Heart left ventricle (tissue), 16 donors: ENCODE results near the gene C13orf46. TPM values are rescaled to one million over a fixed set of nuclear protein-coding genes. Genes with fewer than 3 reads are reported as not detected.
A peak's percentile ranks its signal among the peaks of the same experiment; 100 is the strongest.

Experiments used
- ATAC-seq, 4 donors: fragments of 200-7000 bp; cut with Tn5 transposase; one replicate each; pipeline ENCODE4 v1.9.1; 2020 to 2022; ENCODE audit warnings: moderate library complexity in 4 of 4, mild to moderate bottlenecking in 3 of 4, moderate number of reproducible peaks in 1 of 4
- DNase-seq, 5 donors: peaks; one replicate each; pipeline ENCODE4 v3.0.0-alpha.2; 2020
- H3K27ac ChIP-seq, 12 donors: fragments of 200-600 bp; sonication (generic) in 4 of 12; one replicate each; pipeline versions ENCODE4 v1.5.0 to v1.8.0; 2016 to 2022; ENCODE audit warnings: mild to moderate bottlenecking in 2 of 12
- H3K27me3 ChIP-seq, 9 donors: fragments of 200-600 bp; sonication (generic) in 2 of 9; one replicate each; pipeline versions ENCODE4 v1.5.1 to v1.8.0; 2016 to 2022; ENCODE audit warnings: mild to moderate bottlenecking in 3 of 9
- H3K36me3 ChIP-seq, 9 donors: fragments of 200-600 bp; sonication (generic) in 2 of 9; one replicate each; pipeline versions ENCODE4 v1.5.0 to v1.8.0; 2018 to 2022; ENCODE audit warnings: mild to moderate bottlenecking in 2 of 9
- H3K4me1 ChIP-seq, 12 donors: fragments of 200-600 bp; sonication (generic) in 4 of 12; one replicate each; pipeline versions ENCODE4 v1.5.0 to v1.8.0; 2016 to 2022; ENCODE audit warnings: mild to moderate bottlenecking in 3 of 12
- H3K4me3 ChIP-seq, 12 donors: fragments of 200-600 bp; sonication (generic) in 4 of 12; one replicate each; pipeline versions ENCODE4 v1.5.0 to v1.8.0; 2017 to 2022; ENCODE audit warnings: mild to moderate bottlenecking in 9 of 12, moderate library complexity in 4 of 12
- H3K9me3 ChIP-seq, 12 donors: fragments of 200-600 bp; sonication (generic) in 4 of 12; one replicate each; pipeline versions ENCODE4 v1.5.0 to v1.8.0; 2016 to 2022; ENCODE audit warnings: mild to moderate bottlenecking in 1 of 12
- POLR2A ChIP-seq, 2 donors: fragments of 450-650 bp; IDR thresholded peaks; one replicate each; pipeline ENCODE4 v1.6.1; 2017; ENCODE audit warnings: antibody characterized with exemption in 2 of 2, mild to moderate bottlenecking in 2 of 2, moderate library complexity in 2 of 2
- WGBS, 4 donors: extraction: QIAGEN DNeasy Blood & Tissue Kit in 2 of 4; methylation state at CpG; one replicate each; pipeline versions ENCODE4 v1.1.5 to v1.1.7; 2013 to 2018; 5-methylcytosine and 5-hydroxymethylcytosine counted together
- intact Hi-C, 10 donors: fragments of 100-400 bp; cut with DNase I; formaldehyde crosslinking; loops; one replicate each; pipeline versions ENCODE4 v1.11.1 to v1.14.2; 2022
- polyA plus RNA-seq, 2 donors: library from polyadenylated mRNA; stranded (reverse); fragments of 200-250 nt; gene quantifications; one replicate each; pipeline ENCODE4 v1.2.3, GENCODE V29; 2013
- total RNA-seq, 9 donors: library from RNA; depleted of rRNA in 2 of 9; stranded (reverse); fragments of >200 nt in 2 of 9; fragmentation: NEBNext Ultra II Directional in 3 of 9; extraction: Animal tissue kit (Norgen Biotek cat#: 25700) in 3 of 9; gene quantifications; one replicate each; pipeline versions ENCODE4 v1.1.0 to v1.2.4, GENCODE V29; 2016 to 2023
- TF ChIP-seq, protein P1 (sequence below), 12 donors: fragments of 200-600 bp; sonication (generic) in 4 of 12; IDR thresholded peaks; one replicate each; pipeline versions ENCODE4 v1.5.0 to v1.8.0; 2018 to 2022; ENCODE audit warnings: antibody characterized with exemption in 12 of 12, mild to moderate bottlenecking in 5 of 12
- donor health status: ischemic (EF 13 %, LVEDD 7.1; RV severe dilation, severe dysfunction).
- donor health status: healthy with polysubstance abuse.
- donor health status: DM: no; HTN: yes; CAD: no.
- donor health status: DM: no; HTN: no; CAD: no.
- donor health status: ischemic (EF 25% LVEDD 6.9; RV normal size, moderate dysfunction).
- donor health status: ischemic (EF 25% LVEDD 5.7; RV mildly dilated, moderate dysfunction).
- donor health status: healthy.
- donor health status: DM: yes; HTN: yes; CAD: no.
- donor health status: ischemic (EF 35%, LVEDD 5.7; RV mildly dilated, moderate dysfunction).
- donor health status: nonischemic (EF 11% LVEDD 7.7; RV severe dilation, severe dysfunction).
- donor health status: DM: yes; HTN: yes; CAD: no.
- donor health status: PGD.
- donor health status: ischemic (EF 29% LVEDD 5.4; RV normal size, mild dysfunction).
- donor health status: nonischemic (EF 23%, LVEDD 6.1; RV moderate dilation, normal function).

The C13orf46 gene
- total and polyA plus RNA-seq, 11 donors: 0.07 to 3.1 (median 0.28) TPM; not detected in 1

DNA sequence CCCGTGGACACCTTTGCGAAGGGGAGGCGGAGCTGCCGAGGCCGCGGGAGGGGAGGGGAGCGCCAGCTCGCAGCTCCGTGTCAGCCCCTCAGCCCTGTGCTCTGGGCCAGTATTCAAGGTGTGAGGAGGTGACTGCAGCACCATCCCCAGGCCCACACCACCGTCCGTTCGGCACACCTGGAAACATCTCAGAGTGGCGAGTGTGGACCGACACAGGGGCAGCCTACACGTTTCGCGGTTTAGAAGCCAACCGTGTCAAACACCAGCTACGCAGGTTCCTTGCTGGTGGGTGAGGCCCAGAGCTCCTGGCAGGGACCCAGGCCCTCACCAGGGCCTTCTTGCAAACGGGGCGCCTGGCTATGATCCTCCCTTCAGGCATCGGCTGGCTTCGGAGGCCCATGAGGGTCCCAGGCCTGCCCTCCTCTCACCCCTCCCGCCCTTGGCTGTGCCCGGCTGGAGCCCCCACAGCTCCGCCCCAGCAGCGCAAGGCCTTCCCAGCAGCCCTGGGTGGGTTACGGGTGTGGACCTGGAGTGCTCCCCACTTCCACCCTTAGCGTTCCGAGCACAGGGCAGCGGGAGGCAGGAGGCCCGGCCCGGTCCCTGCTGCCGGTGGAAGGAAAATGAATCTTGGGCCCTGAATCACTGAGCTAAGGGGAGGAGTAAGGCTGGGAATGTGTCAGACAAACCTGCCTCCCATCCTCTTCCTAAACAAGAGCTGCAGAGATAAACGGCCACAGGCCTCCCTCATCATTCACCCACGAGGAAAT is 1.2 kb downstream of the C13orf46 start:
- intact Hi-C loops: no loop called here
- no peak for TF ChIP-seq POLR2A (IDR thresholded peaks at IDR 0.05)
- TF ChIP-seq, protein P1, sequence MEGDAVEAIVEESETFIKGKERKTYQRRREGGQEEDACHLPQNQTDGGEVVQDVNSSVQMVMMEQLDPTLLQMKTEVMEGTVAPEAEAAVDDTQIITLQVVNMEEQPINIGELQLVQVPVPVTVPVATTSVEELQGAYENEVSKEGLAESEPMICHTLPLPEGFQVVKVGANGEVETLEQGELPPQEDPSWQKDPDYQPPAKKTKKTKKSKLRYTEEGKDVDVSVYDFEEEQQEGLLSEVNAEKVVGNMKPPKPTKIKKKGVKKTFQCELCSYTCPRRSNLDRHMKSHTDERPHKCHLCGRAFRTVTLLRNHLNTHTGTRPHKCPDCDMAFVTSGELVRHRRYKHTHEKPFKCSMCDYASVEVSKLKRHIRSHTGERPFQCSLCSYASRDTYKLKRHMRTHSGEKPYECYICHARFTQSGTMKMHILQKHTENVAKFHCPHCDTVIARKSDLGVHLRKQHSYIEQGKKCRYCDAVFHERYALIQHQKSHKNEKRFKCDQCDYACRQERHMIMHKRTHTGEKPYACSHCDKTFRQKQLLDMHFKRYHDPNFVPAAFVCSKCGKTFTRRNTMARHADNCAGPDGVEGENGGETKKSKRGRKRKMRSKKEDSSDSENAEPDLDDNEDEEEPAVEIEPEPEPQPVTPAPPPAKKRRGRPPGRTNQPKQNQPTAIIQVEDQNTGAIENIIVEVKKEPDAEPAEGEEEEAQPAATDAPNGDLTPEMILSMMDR (IDR thresholded peaks at IDR 0.05): no peak
- peaks cover 0 to 21% (median 7%) of the 10 kb centered on the region in 12 donors for H3K4me1 ChIP-seq
- H3K9me3 ChIP-seq: no peaks in the 10 kb centered on the region
- H3K4me3 ChIP-seq: no peak overlapping the region
- no peak overlapping the region for H3K27ac ChIP-seq
- no peaks in the 10 kb centered on the region for H3K27me3 ChIP-seq
- ATAC-seq (no peak), DNase-seq (peak in 3 of 5 donors; percentile 16 to 40 (median 20))
- WGBS, 4 donors: 89 to 91% (median 91%) methylated on average over 29 to 36 of the region's 36 CpGs
- H3K36me3 ChIP-seq: peaks cover 0 to 43% (median 5%) of the 10 kb centered on the region in 9 donors

DNA sequence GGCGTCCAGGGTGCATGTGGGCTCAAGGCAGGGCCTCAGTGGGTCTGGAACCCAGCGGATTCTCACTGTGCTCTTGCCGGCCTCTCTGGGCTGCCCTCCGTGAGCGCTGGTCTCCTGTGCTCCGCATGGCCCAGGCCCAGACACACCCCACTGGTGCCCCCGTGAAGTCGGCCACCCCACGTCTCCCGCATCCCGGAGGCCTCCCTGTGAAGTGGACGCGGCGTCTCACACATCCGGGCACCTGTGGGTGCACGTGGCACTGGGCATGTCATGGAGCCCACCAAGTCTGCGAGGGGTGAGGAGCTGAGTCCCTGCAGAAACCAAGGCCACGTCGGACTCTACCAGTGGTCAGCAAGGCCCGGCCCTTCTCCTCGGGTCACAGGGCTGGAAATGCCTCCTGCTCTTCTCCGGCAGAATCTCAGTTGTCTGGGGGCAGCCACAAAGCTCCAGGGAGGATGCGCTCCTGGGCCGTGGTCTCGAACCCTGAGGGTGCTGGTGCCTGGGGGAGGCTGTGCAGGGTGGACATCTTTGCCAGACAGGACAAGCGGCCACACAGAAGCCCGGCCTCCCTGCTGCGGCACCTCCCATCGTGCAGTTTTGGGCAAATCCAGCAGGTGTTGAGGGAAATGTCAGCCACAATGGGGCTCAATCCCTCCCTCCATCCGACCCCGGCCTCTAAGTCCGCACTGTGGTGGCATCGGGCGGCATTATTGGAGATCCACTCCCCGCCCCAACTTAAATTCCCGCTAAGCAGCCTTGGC is 2.2 kb downstream of the C13orf46 start:
- peak in 2 of 5 donors; percentile 25 to 60 for DNase-seq
- Histone ChIP-seq H3K9me3 (no peaks in the 10 kb centered on the region), H3K27me3 (no peaks in the 10 kb centered on the region), H3K4me3 (no peak overlapping the region), H3K27ac (peak overlapping the region in 7 of 12 donors; percentile 18 to 80 (median 71)), H3K4me1 (peaks cover 0 to 21% (median 7%) of the 10 kb centered on the region in 12 donors), H3K36me3 (peaks cover 0 to 34% (median 2%) of the 10 kb centered on the region in 9 donors)
- TF ChIP-seq POLR2A (IDR thresholded peaks at IDR 0.05): no peak
- TF ChIP-seq, protein P1 (IDR thresholded peaks at IDR 0.05): no peak
- 91 to 96% (median 94%) methylated on average over 25 to 36 of the region's 36 CpGs for WGBS, 4 donors
- no peak for ATAC-seq
- intact Hi-C loops: no loop called here

DNA sequence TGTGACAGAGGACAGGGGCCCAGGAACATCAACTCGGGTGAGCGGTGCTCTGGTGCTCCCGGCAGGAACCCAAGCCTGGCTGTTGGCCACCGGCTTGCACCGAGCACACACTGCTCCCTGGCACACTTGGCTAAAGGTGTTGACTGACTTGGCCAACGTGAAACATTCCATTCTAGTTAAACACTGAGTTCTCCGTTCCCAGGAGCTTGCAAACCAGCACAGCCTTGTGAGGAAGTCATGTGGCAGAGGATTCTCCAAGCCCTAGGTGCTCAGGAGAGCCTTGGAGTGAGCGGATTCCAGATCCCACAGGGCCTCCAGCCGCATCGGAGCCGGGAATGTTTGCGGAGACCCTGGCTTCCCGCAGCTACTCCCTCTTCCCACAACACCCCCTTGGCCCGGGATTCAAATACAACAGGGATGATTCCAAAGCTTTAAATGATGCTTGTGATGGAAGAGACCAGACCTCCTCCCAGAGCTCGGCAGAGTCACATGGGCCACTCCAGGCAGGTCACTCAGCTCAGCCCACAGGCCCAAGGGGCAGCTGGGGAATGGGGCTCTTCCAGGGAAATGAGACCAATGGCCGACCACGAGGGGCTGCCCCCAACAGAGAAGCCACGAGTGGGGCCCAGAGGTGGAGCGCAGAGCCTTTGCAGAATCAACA is 2.9 kb downstream of the C13orf46 start:
- H3K4me1 ChIP-seq: peaks cover 0 to 21% (median 7%) of the 10 kb centered on the region in 12 donors
- TF ChIP-seq, protein P1 (IDR thresholded peaks at IDR 0.05): no peak
- no peak for TF ChIP-seq POLR2A (IDR thresholded peaks at IDR 0.05)
- H3K27me3 ChIP-seq: no peaks in the 10 kb centered on the region
- H3K27ac ChIP-seq: peak overlapping the region in 10 of 12 donors; percentile 18 to 80 (median 50)
- H3K9me3 ChIP-seq: no peaks in the 10 kb centered on the region
- no peak overlapping the region for H3K4me3 ChIP-seq
- DNase-seq (peak; percentile 40 to 83 (median 68)), ATAC-seq (peak; percentile 77 to 91 (median 84))
- 41 to 66% (median 59%) methylated on average over 7 to 19 of the region's 19 CpGs for WGBS, 4 donors
- intact Hi-C loops: no loop called here
- peaks cover 0 to 32% (median 2%) of the 10 kb centered on the region in 9 donors for H3K36me3 ChIP-seq
